Dermis blood vessel endothelial cell (primary cell): Measurements from ENCODE around the gene XAGE2. TPM values are rescaled to one million over a fixed set of nuclear protein-coding genes. Genes with fewer than 3 reads are reported as not detected.

Experiments used
- total RNA-seq: library from RNA; depleted of rRNA; stranded (reverse); fragments of >200 nt; gene quantifications from 2 replicates; pipeline ENCODE4 v1.2.3, GENCODE V29; 2014

Gene XAGE2
- total RNA-seq, 1 donor from 2014 or later, result not detected

Other genes starting within 250 kb of the XAGE2 start
- gene MAGED4, start 184.1 kb upstream of the XAGE2 start, total RNA-seq, result 28.2 and 28.9 TPM in 2 replicates
- gene XAGE1A, start 126.8 kb downstream of the XAGE2 start, total RNA-seq, result not detected in 2 replicates
- gene XAGE1B, start 148.0 kb downstream of the XAGE2 start, total RNA-seq, result not detected in 2 replicates